CD14-positive monocyte (primary cell): ENCODE measurements around the gene NSD1. TPM values are rescaled to one million over a fixed set of nuclear protein-coding genes. Genes with fewer than 3 reads are reported as not detected.

ENCODE experiments used
- DNase-seq, 3 donors: peaks; one replicate each; pipeline ENCODE4 v3.0.0-alpha.2; 2011 to 2022
- H2AFZ ChIP-seq: 2 replicates; pipeline ENCODE4 v1.6.0; 2012; ENCODE audit warnings: mild to moderate bottlenecking, low read depth, low read length, inconsistent platforms; ENCODE audit not compliant: insufficient read depth, poor library complexity, severe bottlenecking
- H3K27ac ChIP-seq, 2 donors: 1 replicate in 1 of 2; 2 replicates in 1 of 2; pipeline ENCODE4 v1.5.1; 2012 to 2013; ENCODE audit warnings: low read length in 2 of 2, control low read depth in 1 of 2, inconsistent platforms in 1 of 2, low read depth in 1 of 2, mild to moderate bottlenecking in 1 of 2
- H3K27me3 ChIP-seq, 2 donors: one replicate each; pipeline versions ENCODE4 v1.6.0 to v1.6.1; 2011 to 2013; ENCODE audit warnings: low read length in 2 of 2; ENCODE audit not compliant: control insufficient read depth in 2 of 2, insufficient read depth in 2 of 2
- H3K36me3 ChIP-seq, 2 donors: replicated peaks in 1 of 2; 1 replicate in 1 of 2; 2 replicates in 1 of 2; pipeline versions ENCODE4 v1.5.1 to v1.6.1; 2012 to 2013; ENCODE audit warnings: low read length in 2 of 2, control low read depth in 1 of 2, inconsistent platforms in 1 of 2, mild to moderate bottlenecking in 1 of 2; ENCODE audit not compliant: insufficient read depth in 2 of 2, control insufficient read depth in 1 of 2
- H3K4me1 ChIP-seq, 2 donors: 1 replicate in 1 of 2; 2 replicates in 1 of 2; pipeline versions ENCODE4 v1.5.1 to v1.6.1; 2012 to 2013; ENCODE audit warnings: low read length in 2 of 2, control low read depth in 1 of 2, inconsistent platforms in 1 of 2, mild to moderate bottlenecking in 1 of 2, moderate library complexity in 1 of 2; ENCODE audit not compliant: insufficient read depth in 2 of 2, control insufficient read depth in 1 of 2
- H3K4me2 ChIP-seq: replicated peaks from 2 replicates; pipeline ENCODE3; 2012; ENCODE audit warnings: low read length, moderate library complexity, mild to moderate bottlenecking; ENCODE audit not compliant: poor library complexity, severe bottlenecking; ENCODE audit errors: extremely low read depth
- H3K4me3 ChIP-seq, 3 experiments: fragments of 200-600 bp in 1 of 3; sonication (generic) in 1 of 3; replicated peaks in 1 of 3; 1 replicate in 2 of 3; 2 replicates in 1 of 3; pipeline ENCODE4 v1.5.1; 2011 to 2013; ENCODE audit warnings: low read length in 3 of 3, mild to moderate bottlenecking in 3 of 3, control low read depth in 2 of 3, low read depth in 2 of 3, inconsistent platforms in 1 of 3, moderate library complexity in 1 of 3
- H3K79me2 ChIP-seq: 2 replicates; pipeline ENCODE4 v1.6.0; 2012; ENCODE audit warnings: mild to moderate bottlenecking, control low read depth, inconsistent platforms, low read length, moderate library complexity; ENCODE audit not compliant: insufficient read depth
- H3K9ac ChIP-seq: 2 replicates; pipeline ENCODE4 v1.6.0; 2017; ENCODE audit warnings: low read length, mild to moderate bottlenecking; ENCODE audit not compliant: insufficient read depth, poor library complexity, severe bottlenecking
- H3K9me3 ChIP-seq, 2 donors: replicated peaks in 1 of 2; 1 replicate in 1 of 2; 2 replicates in 1 of 2; pipeline versions ENCODE4 v1.5.1 to v1.6.1; 2012 to 2013; ENCODE audit warnings: low read length in 2 of 2, control low read depth in 1 of 2; ENCODE audit not compliant: control insufficient read depth in 1 of 2, insufficient read depth in 1 of 2
- H4K20me1 ChIP-seq: 2 replicates; pipeline ENCODE4 v1.6.0; 2012; ENCODE audit warnings: mild to moderate bottlenecking, low read length, control low read depth, moderate library complexity; ENCODE audit not compliant: insufficient read depth
- H3K27ac Mint-ChIP-seq, 7 donors: one replicate each; pipeline ENCODE4 v1.8.0; 2020; ENCODE audit warnings: mild to moderate bottlenecking in 7 of 7, mixed read lengths in 7 of 7, moderate library complexity in 6 of 7, inconsistent platforms in 2 of 7
- H3K27me3 Mint-ChIP-seq, 3 donors: one replicate each; pipeline ENCODE4 v1.8.0; 2021 to 2022; ENCODE audit warnings: low read depth in 3 of 3, mild to moderate bottlenecking in 3 of 3, mixed read lengths in 3 of 3, moderate library complexity in 3 of 3, inconsistent platforms in 1 of 3
- H3K36me3 Mint-ChIP-seq, 2 donors: one replicate each; pipeline ENCODE4 v1.8.0; 2020; ENCODE audit warnings: mixed read lengths in 2 of 2, inconsistent platforms in 1 of 2, mild to moderate bottlenecking in 1 of 2
- H3K4me1 Mint-ChIP-seq: one replicate; pipeline ENCODE4 v1.8.0; 2020; ENCODE audit warnings: mild to moderate bottlenecking, mixed read lengths
- H3K4me3 Mint-ChIP-seq, 2 donors: one replicate each; pipeline ENCODE4 v1.8.0; 2020; ENCODE audit warnings: mild to moderate bottlenecking in 2 of 2, mixed read lengths in 2 of 2, moderate library complexity in 1 of 2
- H3K9me3 Mint-ChIP-seq, 7 donors: one replicate each; pipeline ENCODE4 v1.8.0; 2020 to 2022; ENCODE audit warnings: mixed read lengths in 7 of 7, mild to moderate bottlenecking in 6 of 7, moderate library complexity in 6 of 7, inconsistent platforms in 2 of 7
- WGBS: methylation state at CpG from one replicate; pipeline ENCODE4 v1.1.5; 2013; ENCODE audit warnings: missing lambda C conversion rate; ENCODE audit not compliant: insufficient coverage; 5-methylcytosine and 5-hydroxymethylcytosine counted together
- intact Hi-C, 2 donors: fragments of 100-400 bp; cut with micrococcal nuclease; formaldehyde crosslinking; loops; one replicate each; pipeline versions ENCODE4 v1.15.0 to v1.15.1; 2023
- polyA plus RNA-seq, 3 donors: library from polyadenylated mRNA; depleted of rRNA in 1 of 3; unstranded in 2 of 3; stranded (reverse) in 1 of 3; fragments of 300-500 nt in 2 of 3; fragments of >200 nt in 1 of 3; fragmentation: Illumina TruSeq in 2 of 3; gene quantifications; 1 replicate in 2 of 3; 2 replicates in 1 of 3; pipeline ENCODE4 v1.2.3, GENCODE V29; 2012 to 2021
- TF ChIP-seq, protein P1 (sequence below): fragments of 200-600 bp; IDR thresholded peaks from one replicate; pipeline ENCODE4 v1.8.0; 2022; ENCODE audit warnings: antibody characterized with exemption, mild to moderate bottlenecking

The NSD1 gene
- polyA plus RNA-seq, 3 donors: 12.6 to 31.9 (median 19.0) TPM

DNA sequence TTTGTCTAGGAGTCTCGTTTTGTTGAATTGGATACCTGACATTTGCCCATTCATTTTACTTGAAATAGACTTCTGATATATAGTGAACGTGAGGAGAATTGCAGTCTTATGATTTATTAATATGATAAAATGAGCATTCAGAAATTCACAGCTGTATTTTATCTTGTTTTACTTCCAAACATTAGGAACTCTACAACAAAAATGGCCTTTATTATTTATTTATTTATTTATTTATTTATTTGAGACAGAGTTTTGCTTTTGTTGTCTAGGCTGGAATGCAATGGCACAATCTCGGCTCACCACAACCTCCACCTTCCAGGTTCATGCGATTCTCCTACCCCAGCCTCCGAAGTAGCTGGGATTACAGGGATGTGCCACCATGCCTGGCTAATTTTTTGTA, 108.7 kb downstream of the NSD1 start:
- Mint-ChIP-seq H3K27ac (no peak overlapping the region), H3K4me1 (no peaks in the 10 kb centered on the region), H3K36me3 (peaks cover 76 to 93% of the 10 kb centered on the region in 2 donors), H3K4me3 (no peak overlapping the region), H3K9me3 (no peaks in the 10 kb centered on the region), H3K27me3 (no peaks in the 10 kb centered on the region)
- no peaks in the 10 kb centered on the region for H3K4me1 ChIP-seq
- no peak for DNase-seq
- H3K4me2 ChIP-seq: no peak overlapping the region
- H3K36me3 ChIP-seq: peaks cover 80 to 96% of the 10 kb centered on the region in 2 donors
- H3K27me3 ChIP-seq: no peaks in the 10 kb centered on the region
- no peak overlapping the region for H3K27ac ChIP-seq
- H4K20me1 ChIP-seq: peaks cover 47% of the 10 kb centered on the region
- no peak overlapping the region for H2AFZ ChIP-seq
- no peak overlapping the region for H3K9ac ChIP-seq
- intact Hi-C loops: no loop called here
- no peak overlapping the region for H3K4me3 ChIP-seq
- TF ChIP-seq, protein P1, sequence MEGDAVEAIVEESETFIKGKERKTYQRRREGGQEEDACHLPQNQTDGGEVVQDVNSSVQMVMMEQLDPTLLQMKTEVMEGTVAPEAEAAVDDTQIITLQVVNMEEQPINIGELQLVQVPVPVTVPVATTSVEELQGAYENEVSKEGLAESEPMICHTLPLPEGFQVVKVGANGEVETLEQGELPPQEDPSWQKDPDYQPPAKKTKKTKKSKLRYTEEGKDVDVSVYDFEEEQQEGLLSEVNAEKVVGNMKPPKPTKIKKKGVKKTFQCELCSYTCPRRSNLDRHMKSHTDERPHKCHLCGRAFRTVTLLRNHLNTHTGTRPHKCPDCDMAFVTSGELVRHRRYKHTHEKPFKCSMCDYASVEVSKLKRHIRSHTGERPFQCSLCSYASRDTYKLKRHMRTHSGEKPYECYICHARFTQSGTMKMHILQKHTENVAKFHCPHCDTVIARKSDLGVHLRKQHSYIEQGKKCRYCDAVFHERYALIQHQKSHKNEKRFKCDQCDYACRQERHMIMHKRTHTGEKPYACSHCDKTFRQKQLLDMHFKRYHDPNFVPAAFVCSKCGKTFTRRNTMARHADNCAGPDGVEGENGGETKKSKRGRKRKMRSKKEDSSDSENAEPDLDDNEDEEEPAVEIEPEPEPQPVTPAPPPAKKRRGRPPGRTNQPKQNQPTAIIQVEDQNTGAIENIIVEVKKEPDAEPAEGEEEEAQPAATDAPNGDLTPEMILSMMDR: no peak
- peaks cover 12% of the 10 kb centered on the region for H3K79me2 ChIP-seq
- WGBS: no CpG with 5 or more reads among the region's 5 CpGs
- no peaks in the 10 kb centered on the region for H3K9me3 ChIP-seq

DNA sequence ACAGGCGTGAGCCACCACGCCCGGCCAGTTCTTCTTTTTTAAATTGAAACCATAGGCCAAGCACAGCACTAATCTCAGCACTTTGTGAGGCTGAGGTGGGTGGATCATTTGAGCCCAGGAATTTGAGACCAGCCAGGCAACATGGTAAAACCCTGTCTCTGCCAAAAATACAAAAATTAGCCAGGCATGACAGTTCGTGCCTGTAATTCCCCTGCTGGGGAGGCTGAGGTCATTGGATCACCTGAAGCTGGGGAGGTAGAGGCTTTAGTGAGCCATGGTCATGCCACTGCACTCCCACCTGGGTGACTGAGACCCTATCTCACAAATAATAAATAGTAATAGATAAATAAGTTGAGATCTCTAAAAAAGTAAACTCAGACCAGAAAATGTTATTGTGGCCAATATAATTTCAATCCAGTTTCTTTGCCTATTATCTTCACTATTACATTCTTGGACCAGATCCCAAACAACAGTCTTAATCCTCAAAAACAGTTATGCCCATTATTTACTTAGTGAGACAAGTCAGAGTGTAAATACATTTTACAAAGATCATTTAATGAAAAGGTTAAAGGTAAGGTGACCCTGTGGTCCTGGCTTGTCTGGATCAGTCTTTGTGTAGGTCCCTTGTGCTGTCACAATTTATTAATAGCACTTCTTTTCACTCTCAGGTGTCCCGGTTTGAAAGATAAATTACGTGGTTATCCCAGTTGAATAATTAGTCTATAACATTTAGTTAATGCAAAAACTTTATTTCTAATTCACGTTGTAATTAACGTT, 116.4 kb downstream of the NSD1 start:
- Mint-ChIP-seq H3K9me3 (no peaks in the 10 kb centered on the region), H3K4me1 (no peaks in the 10 kb centered on the region), H3K27ac (no peak overlapping the region), H3K27me3 (no peaks in the 10 kb centered on the region), H3K4me3 (no peak overlapping the region), H3K36me3 (peaks cover 73 to 91% of the 10 kb centered on the region in 2 donors)
- Histone ChIP-seq H2AFZ (no peak overlapping the region), H3K4me2 (no peak overlapping the region), H4K20me1 (peaks cover 56% of the 10 kb centered on the region), H3K9me3 (no peaks in the 10 kb centered on the region), H3K4me3 (no peak overlapping the region), H3K27ac (no peak overlapping the region), H3K36me3 (peaks cover 91 to 96% of the 10 kb centered on the region in 2 donors), H3K79me2 (no peaks in the 10 kb centered on the region), H3K4me1 (no peaks in the 10 kb centered on the region), H3K27me3 (no peaks in the 10 kb centered on the region), H3K9ac (no peak overlapping the region)
- TF ChIP-seq, protein P1: no peak
- no peak for DNase-seq
- WGBS: 90% methylated on average over 2 of the region's 8 CpGs
- intact Hi-C loops: no loop called here
